Fibroblast of pulmonary artery (primary cell): ENCODE data around the gene NELFA.

Experiments used
- DNase-seq: peaks from one replicate; pipeline ENCODE4 v3.0.0-alpha.2; 2010; ENCODE audit warnings: low read depth
- H3K4me3 ChIP-seq: replicated peaks from 2 replicates; pipeline ENCODE4 v1.5.1; 2011; ENCODE audit warnings: low read depth, mild to moderate bottlenecking, control low read depth, low read length, moderate library complexity
- CTCF ChIP-seq: IDR thresholded peaks from 2 replicates; pipeline ENCODE4 v1.5.1; 2011; ENCODE audit warnings: mild to moderate bottlenecking, control low read depth, low read length, inconsistent platforms; ENCODE audit errors: missing control alignments

NELFA gene

DNA sequence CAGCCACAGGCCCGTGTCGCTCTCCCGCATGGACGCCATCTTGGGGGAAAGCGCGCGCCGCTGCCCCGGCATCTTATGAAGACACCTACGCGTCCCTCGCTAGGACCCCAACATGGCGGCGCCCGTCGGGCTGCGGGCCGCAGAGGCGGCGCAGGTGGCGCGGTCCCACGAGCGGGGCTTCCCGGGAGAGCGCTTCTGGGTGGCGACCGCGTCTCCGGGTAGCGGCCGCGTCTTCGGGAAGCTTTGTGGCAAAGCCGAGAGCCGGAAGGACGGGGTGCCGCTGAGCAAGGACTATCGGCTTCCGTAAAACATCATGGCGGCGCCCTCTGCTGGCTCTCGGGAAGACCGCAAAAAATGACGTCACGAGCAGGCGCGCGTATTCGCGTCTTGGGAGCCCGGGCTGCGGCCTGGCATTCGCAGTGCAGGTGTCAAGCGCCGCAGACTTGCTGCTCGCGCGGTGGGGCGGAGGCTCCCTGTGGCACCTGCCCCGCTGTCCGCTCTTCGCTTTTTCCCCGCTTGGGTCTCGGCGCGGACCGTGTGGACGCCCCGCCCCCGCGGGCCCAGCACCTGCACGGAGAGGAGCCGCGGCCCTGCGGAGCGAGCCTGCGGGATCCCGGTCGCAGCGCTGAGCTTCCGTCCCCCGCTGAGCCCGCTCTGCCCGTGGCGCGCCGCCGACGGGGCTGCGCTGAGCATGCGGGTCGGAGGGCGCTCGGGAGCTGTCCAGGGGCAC is at the start of gene NELFA:
Gene NELFA, minus strand, starts transcription at position 54 of the 730 bp plus-strand sequence. Its CDS starts 15 bp downstream, at position 39.
- peak within 1 kb of the TSS; percentile 96 for H3K4me3 ChIP-seq
- DNase-seq = peak; percentile 95
- peak; percentile 43 for TF ChIP-seq CTCF

GRCh38 chr4:2057382-2058065 is 48.8 kb upstream of the NELFA start:
- no peak for DNase-seq
- no peak overlapping the region for H3K4me3 ChIP-seq
- no peak for TF ChIP-seq CTCF

DNA sequence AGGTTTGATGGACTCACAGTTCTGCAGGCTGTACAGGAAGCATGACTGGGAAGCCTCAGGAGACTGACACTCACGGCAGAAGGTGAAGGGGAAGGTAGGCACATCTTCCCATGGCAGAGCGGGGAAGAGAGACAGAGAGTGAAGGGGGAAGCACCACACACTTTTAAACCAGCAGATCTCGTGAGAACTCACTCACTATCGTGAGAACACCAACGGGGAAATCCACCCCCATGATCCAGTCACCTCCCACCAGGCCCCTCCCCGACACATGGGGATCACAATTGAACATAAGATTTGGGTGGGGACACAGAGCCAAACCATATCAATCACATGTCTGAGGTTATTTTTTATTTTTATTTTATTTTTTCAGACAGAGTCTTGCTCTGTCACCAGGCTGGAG is 45.4 kb upstream of the NELFA start:
- TF ChIP-seq CTCF = no peak
- no peak for DNase-seq
- H3K4me3 ChIP-seq = no peak overlapping the region

- no peak for DNase-seq
- H3K4me3 ChIP-seq = no peak overlapping the region
- no peak for TF ChIP-seq CTCF
Measured at GRCh38 chr4:2051086-2051485, 42.3 kb upstream of the NELFA start.

- H3K4me3 ChIP-seq = no peak overlapping the region
- DNase-seq = no peak
- TF ChIP-seq CTCF = no peak
Measured at GRCh38 chr4:2049811-2050210, 41.0 kb upstream of the NELFA start.

DNA sequence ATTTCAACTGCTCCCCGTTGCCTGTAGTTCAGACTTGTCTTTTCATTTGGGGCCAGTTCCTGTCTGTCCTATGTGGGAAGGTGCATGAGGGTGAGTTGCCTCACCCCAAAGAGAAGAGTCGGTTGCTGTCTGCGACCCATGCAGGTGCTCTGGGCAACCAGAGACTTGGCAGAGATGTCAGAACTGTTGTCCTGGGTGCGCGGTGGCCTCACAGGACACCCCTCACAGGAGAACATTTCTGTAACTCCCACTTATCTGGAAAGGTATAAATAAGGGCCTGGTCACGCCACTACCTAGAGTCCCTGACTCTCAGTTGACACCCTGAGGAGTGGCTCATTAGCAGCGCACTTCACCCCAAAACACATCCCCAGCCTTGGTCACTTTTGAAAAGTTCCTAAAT is 40.6 kb upstream of the NELFA start:
- TF ChIP-seq CTCF = no peak
- DNase-seq = no peak
- H3K4me3 ChIP-seq = no peak overlapping the region
